NCI-H1092 (cell line): ENCODE data around the gene KRT80.

Source experiments
- DNase-seq: peaks from one replicate; lab custom pipeline; 2025; lab: John Stamatoyannopoulos, UW

Gene KRT80

DNA sequence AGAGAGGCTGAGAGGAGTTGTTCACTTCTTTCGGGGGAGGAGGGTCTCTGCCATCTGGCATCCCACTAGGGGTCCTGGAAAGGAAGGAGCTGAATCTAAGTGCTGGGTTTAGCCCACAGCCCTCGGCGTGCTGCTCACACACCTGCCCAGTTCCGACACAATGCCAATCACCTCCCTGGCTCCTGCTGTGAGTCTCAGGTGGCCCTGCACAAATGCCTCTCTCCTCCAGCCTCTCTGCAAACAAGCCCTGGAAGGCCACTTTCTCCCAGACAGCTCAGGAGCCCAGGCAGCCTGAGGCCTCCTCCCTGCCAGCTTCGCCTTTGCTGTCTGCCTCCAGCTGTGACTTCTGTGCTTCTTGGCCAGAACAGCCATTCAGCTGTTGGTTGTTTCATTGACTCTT, 61.1 kb downstream of the KRT80 start:
- DNase-seq = peak; percentile 64

DNA sequence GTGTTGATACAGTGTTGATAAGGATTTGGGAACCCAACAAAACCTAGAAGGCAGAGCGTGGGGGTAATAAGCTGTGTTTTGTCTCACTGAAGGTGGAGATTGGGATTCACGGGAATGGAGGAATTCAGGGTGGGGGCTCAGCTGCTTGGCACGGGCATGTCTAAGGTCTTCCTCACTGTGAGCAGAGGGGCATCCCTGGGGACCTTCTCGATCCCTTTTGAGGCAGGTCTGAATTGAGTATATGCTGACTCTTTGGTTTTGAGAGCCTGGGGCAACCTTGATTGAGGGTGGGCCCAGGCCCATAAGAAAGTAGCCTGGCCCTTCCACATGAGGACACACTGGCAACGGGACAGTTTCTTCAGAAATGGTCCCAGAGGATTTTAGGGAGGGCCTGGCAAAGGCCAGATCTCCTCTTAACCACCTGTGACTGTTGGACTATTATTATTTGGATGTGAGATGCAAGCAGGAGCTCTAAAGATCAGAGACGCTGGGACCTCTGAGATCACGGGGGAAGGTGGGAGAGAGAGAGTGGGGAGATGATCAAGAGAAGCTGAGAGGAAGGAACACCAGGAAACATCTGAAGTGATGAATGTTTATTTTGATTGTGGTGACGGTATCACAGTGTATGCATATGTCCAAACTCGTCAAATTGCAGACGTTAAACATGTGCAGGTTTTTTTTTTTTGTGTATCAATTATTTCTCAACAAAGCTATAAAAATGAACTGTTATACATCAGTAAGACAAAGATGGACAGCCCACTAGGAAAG, 63.9 kb downstream of the KRT80 start:
- no peak for DNase-seq

DNA sequence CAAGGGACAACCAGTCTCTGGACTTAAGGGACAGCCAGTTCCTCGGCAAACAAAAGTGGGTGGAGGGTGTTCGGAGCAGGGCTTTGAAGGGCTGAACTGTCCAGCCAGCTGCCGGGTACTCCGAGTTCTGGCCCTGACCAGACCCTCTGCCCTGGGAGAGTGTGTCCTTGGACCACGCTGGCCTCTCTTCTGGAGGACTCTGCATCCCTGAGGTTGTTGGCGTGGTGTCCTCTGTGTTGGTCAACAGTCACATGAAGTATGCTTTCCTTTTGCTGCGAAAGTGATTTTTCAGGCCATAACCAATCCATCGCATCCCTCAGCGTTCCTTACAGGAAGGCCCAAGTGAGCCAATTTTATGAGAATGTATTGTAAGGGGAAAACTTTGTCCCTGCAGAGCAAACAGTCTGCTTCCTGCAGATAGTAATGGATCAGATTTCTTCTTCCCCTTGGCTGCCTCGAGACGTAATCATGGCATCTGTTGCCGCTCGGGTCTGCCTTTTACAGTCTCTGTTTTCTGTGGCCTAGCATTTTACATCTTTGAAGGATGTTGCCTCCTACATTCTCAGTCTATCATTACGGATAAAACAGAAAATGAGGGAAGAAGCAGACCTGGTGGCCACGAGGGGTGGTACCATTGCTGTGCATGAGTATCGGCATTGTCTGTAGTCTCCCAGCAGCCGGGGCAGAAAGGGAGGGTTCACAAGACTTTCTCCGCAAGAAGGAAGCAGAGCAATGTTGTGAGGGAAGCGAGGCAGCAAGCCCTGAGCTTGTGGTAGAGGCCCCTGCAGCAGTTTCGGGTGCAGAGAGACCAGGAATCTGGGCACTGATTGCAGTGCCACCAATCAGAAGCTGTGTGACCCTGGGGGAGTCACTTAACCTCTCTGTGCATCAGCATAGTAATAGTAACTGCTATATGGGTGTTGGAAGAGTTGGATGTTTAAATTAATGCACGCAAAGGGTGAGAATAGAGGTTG, 64.9 kb downstream of the KRT80 start:
- no peak for DNase-seq

GRCh38 chr12:52126050-52126604, 65.7 kb downstream of the KRT80 start:
- no peak for DNase-seq

GRCh38 chr12:52125476-52125900, 66.3 kb downstream of the KRT80 start:
- DNase-seq = peak; percentile 60

DNA sequence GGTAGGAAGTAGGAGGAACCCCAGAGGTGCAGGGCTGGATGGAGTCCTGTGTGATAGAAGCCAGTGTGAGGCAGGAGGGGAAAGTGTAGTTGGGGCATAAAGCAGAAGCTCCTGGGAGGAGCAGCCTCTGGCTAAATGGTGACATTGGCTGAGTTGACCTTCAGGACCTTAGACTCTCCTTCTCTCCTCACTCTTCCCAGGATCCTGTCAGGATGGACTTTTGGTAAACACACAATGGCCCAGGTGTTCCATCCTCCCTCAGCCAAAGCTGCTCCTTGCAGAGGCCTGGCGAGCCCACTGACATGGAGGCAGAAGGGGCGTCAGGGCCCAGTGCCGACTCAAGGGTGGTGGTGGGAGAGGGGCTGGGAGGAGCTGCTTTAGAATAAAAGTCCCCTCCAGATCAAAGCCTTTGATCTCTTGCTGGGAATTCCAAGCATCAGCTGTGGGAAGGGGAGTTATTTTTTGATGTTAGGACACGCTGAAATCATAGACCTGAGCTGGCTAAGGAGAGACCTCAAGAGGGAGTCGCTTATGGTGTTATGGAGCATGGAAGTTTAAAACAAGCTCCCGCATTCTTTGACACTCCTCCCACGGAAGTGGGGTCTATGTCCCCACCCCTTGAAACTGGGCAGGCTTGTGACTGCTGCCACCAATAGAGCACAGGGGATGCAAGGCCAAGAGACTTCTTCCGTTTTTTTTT, 68.2 kb downstream of the KRT80 start:
- DNase-seq = no peak

GRCh38 chr12:52122904-52123303, 68.9 kb downstream of the KRT80 start:
- no peak for DNase-seq

- no peak for DNase-seq
Observed at GRCh38 chr12:52122540-52122871, 69.3 kb downstream of the KRT80 start.

GRCh38 chr12:52121824-52122539, 69.8 kb downstream of the KRT80 start:
- peak; percentile 24 for DNase-seq

DNA sequence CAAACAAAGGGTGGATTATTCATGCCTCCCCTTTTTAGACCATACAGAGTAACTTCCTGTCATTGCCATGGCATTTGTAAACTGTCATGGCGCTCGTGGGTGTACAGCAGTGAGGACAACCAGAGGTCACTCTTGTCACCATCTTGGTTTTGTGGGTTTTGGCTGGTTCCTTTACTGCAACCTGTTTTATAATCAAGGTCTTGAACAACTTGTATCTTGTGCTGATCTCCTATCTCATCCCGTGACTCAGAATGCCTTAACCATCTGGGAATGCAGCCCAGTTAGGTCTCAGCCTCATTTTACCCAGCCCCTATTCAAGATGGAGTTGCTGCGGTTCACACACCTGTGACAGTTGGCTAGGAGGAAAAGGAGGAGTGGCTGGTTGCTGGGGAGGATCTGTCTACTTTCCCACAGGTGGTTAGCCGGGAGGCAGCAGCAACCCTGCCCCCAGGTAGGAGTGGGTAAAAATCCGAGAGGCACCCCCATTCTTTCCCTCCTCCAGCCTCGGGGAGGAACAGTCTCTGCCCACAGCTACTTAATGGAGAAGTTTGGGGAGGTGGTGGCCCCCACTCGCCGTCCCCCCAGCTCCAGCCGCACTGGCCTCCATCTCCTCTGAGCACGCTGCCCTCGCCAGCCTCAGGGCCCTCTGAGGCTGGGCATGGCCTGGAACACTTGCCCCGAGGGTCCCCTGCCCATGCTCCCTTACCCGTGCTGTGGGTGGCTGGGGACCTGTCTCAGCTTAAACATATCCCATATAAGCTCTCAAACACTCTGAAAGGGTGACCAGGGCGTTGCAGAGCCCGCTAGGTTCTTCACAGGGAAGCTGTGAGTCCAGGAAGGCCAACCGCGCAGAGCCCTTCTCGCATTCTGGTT, 70.6 kb downstream of the KRT80 start:
- DNase-seq = no peak

DNA sequence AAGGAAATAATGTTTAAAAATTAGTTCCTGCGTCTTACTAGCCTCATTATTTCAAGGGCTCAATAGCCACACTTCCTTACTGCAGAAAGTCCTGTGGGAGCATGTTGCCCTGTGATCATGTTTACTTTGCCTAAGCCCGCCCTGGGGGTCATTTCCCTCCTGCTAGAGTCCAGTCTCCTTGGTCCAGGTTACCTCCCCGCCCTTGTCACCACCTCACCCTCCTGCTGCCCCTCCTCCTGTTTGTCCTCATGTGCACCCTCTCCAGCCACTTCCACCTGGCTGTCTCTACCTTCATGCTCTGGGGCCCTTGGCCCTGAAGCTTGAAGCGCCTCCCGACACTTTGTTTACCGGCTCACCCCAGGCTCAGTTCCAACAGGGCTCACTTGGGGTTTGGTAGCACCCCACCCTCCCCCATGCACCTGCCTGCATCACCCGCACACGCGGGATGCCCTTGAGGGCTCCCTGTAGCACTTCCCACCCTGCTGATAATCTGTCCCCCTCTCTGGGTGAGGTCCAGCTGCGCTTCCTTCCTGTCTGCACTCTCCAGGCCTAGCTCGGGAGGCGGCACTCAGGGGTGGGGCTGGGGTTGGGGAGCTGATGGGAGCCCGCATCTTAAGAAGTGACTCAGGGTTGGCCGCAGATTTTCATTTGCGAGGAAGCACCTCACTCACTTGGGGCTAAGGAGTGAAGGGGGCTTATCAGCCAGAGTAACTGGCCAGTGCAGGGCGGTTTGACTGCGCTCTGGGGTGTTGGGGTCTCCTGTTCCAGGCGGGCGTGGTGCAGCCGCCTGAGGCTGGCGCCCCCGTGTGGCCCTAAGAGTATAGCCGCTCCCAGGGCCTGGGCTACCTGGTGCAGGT, 72.2 kb downstream of the KRT80 start:
- peak; percentile 36 for DNase-seq
